Heart left ventricle (tissue), 16 donors: ENCODE measurements around the gene RREB1. TPM values are rescaled to one million over a fixed set of nuclear protein-coding genes. Genes with fewer than 3 reads are reported as not detected.

Experiments
- ATAC-seq, 4 donors: fragments of 200-7000 bp; cut with Tn5 transposase; one replicate each; pipeline ENCODE4 v1.9.1; 2020 to 2022; ENCODE audit warnings: moderate library complexity in 4 of 4, mild to moderate bottlenecking in 3 of 4, moderate number of reproducible peaks in 1 of 4
- DNase-seq, 5 donors: peaks; one replicate each; pipeline ENCODE4 v3.0.0-alpha.2; 2020
- H3K27ac ChIP-seq, 12 donors: fragments of 200-600 bp; sonication (generic) in 4 of 12; one replicate each; pipeline versions ENCODE4 v1.5.0 to v1.8.0; 2016 to 2022; ENCODE audit warnings: mild to moderate bottlenecking in 2 of 12
- H3K27me3 ChIP-seq, 9 donors: fragments of 200-600 bp; sonication (generic) in 2 of 9; one replicate each; pipeline versions ENCODE4 v1.5.1 to v1.8.0; 2016 to 2022; ENCODE audit warnings: mild to moderate bottlenecking in 3 of 9
- H3K36me3 ChIP-seq, 9 donors: fragments of 200-600 bp; sonication (generic) in 2 of 9; one replicate each; pipeline versions ENCODE4 v1.5.0 to v1.8.0; 2018 to 2022; ENCODE audit warnings: mild to moderate bottlenecking in 2 of 9
- H3K4me1 ChIP-seq, 12 donors: fragments of 200-600 bp; sonication (generic) in 4 of 12; one replicate each; pipeline versions ENCODE4 v1.5.0 to v1.8.0; 2016 to 2022; ENCODE audit warnings: mild to moderate bottlenecking in 3 of 12
- H3K4me3 ChIP-seq, 12 donors: fragments of 200-600 bp; sonication (generic) in 4 of 12; one replicate each; pipeline versions ENCODE4 v1.5.0 to v1.8.0; 2017 to 2022; ENCODE audit warnings: mild to moderate bottlenecking in 9 of 12, moderate library complexity in 4 of 12
- H3K9me3 ChIP-seq, 12 donors: fragments of 200-600 bp; sonication (generic) in 4 of 12; one replicate each; pipeline versions ENCODE4 v1.5.0 to v1.8.0; 2016 to 2022; ENCODE audit warnings: mild to moderate bottlenecking in 1 of 12
- POLR2A ChIP-seq, 2 donors: fragments of 450-650 bp; IDR thresholded peaks; one replicate each; pipeline ENCODE4 v1.6.1; 2017; ENCODE audit warnings: antibody characterized with exemption in 2 of 2, mild to moderate bottlenecking in 2 of 2, moderate library complexity in 2 of 2
- WGBS, 4 donors: extraction: QIAGEN DNeasy Blood & Tissue Kit in 2 of 4; methylation state at CpG; one replicate each; pipeline versions ENCODE4 v1.1.5 to v1.1.7; 2013 to 2018; 5-methylcytosine and 5-hydroxymethylcytosine counted together
- intact Hi-C, 10 donors: fragments of 100-400 bp; cut with DNase I; formaldehyde crosslinking; loops; one replicate each; pipeline versions ENCODE4 v1.11.1 to v1.14.2; 2022
- polyA plus RNA-seq, 2 donors: library from polyadenylated mRNA; stranded (reverse); fragments of 200-250 nt; gene quantifications; one replicate each; pipeline ENCODE4 v1.2.3, GENCODE V29; 2013
- total RNA-seq, 9 donors: library from RNA; depleted of rRNA in 2 of 9; stranded (reverse); fragments of >200 nt in 2 of 9; fragmentation: NEBNext Ultra II Directional in 3 of 9; extraction: Animal tissue kit (Norgen Biotek cat#: 25700) in 3 of 9; gene quantifications; one replicate each; pipeline versions ENCODE4 v1.1.0 to v1.2.4, GENCODE V29; 2016 to 2023
- TF ChIP-seq, protein P1 (sequence below), 12 donors: fragments of 200-600 bp; sonication (generic) in 4 of 12; IDR thresholded peaks; one replicate each; pipeline versions ENCODE4 v1.5.0 to v1.8.0; 2018 to 2022; ENCODE audit warnings: antibody characterized with exemption in 12 of 12, mild to moderate bottlenecking in 5 of 12
- donor health status: ischemic (EF 13 %, LVEDD 7.1; RV severe dilation, severe dysfunction).
- donor health status: healthy with polysubstance abuse.
- donor health status: DM: no; HTN: yes; CAD: no.
- donor health status: DM: no; HTN: no; CAD: no.
- donor health status: ischemic (EF 25% LVEDD 6.9; RV normal size, moderate dysfunction).
- donor health status: ischemic (EF 25% LVEDD 5.7; RV mildly dilated, moderate dysfunction).
- donor health status: healthy.
- donor health status: DM: yes; HTN: yes; CAD: no.
- donor health status: ischemic (EF 35%, LVEDD 5.7; RV mildly dilated, moderate dysfunction).
- donor health status: nonischemic (EF 11% LVEDD 7.7; RV severe dilation, severe dysfunction).
- donor health status: DM: yes; HTN: yes; CAD: no.
- donor health status: PGD.
- donor health status: ischemic (EF 29% LVEDD 5.4; RV normal size, mild dysfunction).
- donor health status: nonischemic (EF 23%, LVEDD 6.1; RV moderate dilation, normal function).

Gene RREB1
- total and polyA plus RNA-seq, 11 donors = 8.7 to 49.4 (median 35.7) TPM

- Histone ChIP-seq H3K27me3 (no peaks in the 10 kb centered on the region), H3K27ac (peak overlapping the region in 8 of 12 donors; percentile 0 to 68 (median 62)), H3K9me3 (no peaks in the 10 kb centered on the region), H3K4me1 (peaks cover 0 to 48% (median 32%) of the 10 kb centered on the region in 12 donors), H3K36me3 (peaks cover 0 to 90% (median 72%) of the 10 kb centered on the region in 9 donors), H3K4me3 (no peak overlapping the region)
- no peak for TF ChIP-seq POLR2A (IDR thresholded peaks at IDR 0.05)
- TF ChIP-seq, protein P1, sequence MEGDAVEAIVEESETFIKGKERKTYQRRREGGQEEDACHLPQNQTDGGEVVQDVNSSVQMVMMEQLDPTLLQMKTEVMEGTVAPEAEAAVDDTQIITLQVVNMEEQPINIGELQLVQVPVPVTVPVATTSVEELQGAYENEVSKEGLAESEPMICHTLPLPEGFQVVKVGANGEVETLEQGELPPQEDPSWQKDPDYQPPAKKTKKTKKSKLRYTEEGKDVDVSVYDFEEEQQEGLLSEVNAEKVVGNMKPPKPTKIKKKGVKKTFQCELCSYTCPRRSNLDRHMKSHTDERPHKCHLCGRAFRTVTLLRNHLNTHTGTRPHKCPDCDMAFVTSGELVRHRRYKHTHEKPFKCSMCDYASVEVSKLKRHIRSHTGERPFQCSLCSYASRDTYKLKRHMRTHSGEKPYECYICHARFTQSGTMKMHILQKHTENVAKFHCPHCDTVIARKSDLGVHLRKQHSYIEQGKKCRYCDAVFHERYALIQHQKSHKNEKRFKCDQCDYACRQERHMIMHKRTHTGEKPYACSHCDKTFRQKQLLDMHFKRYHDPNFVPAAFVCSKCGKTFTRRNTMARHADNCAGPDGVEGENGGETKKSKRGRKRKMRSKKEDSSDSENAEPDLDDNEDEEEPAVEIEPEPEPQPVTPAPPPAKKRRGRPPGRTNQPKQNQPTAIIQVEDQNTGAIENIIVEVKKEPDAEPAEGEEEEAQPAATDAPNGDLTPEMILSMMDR (IDR thresholded peaks at IDR 0.05) = no peak
- DNase-seq (peak in 2 of 5 donors; percentile 51 to 62), ATAC-seq (peak; percentile 56 to 73 (median 70))
- 65 to 87% (median 76%) methylated on average over 5 of the region's 5 CpGs for WGBS, 4 donors
- intact Hi-C loops = loop anchor here in 2 of 10 donors (10.0 kb wide), 2 partner anchors 100 to 110 kb away; partner anchors contain the start of gene RREB1 (in 1 of the 2)
These were observed 106.7 kb downstream of the RREB1 start for GRCh38 chr6:7214468-7214867.

GRCh38 chr6:7215131-7215530 lies 107.4 kb downstream of the RREB1 start:
- H3K4me1 ChIP-seq = peaks cover 1 to 55% (median 39%) of the 10 kb centered on the region in 12 donors
- WGBS, 4 donors = 72 to 93% (median 83%) methylated on average over 8 of the region's 8 CpGs
- no peaks in the 10 kb centered on the region for H3K9me3 ChIP-seq
- ATAC-seq (no peak), DNase-seq (no peak)
- peaks cover 0 to 83% (median 65%) of the 10 kb centered on the region in 9 donors for H3K36me3 ChIP-seq
- TF ChIP-seq, protein P1 (IDR thresholded peaks at IDR 0.05) = no peak
- no peak for TF ChIP-seq POLR2A (IDR thresholded peaks at IDR 0.05)
- H3K27me3 ChIP-seq = no peaks in the 10 kb centered on the region
- peak overlapping the region in 5 of 12 donors; percentile 0 to 77 (median 63) for H3K27ac ChIP-seq
- no peak overlapping the region for H3K4me3 ChIP-seq
- intact Hi-C loops = loop anchor here in 3 of 10 donors (5.0 to 10.0 kb wide), 4 partner anchors 33 to 110 kb away; partner anchors contain the start of gene RREB1 (in 1 of the 3)

GRCh38 chr6:7215798-7216231 lies 108.1 kb downstream of the RREB1 start:
- Histone ChIP-seq H3K27me3 (no peaks in the 10 kb centered on the region), H3K27ac (peak overlapping the region in 8 of 12 donors; percentile 41 to 77 (median 70)), H3K4me1 (peaks cover 4 to 62% (median 45%) of the 10 kb centered on the region in 12 donors), H3K4me3 (no peak overlapping the region), H3K9me3 (no peaks in the 10 kb centered on the region), H3K36me3 (peaks cover 0 to 76% (median 58%) of the 10 kb centered on the region in 9 donors)
- ATAC-seq = no peak
- TF ChIP-seq, protein P1 (IDR thresholded peaks at IDR 0.05) = no peak
- no peak for TF ChIP-seq POLR2A (IDR thresholded peaks at IDR 0.05)
- intact Hi-C loops = loop anchor here in 3 of 10 donors (5.0 to 10.0 kb wide), 4 partner anchors 34 to 111 kb away; partner anchors contain the start of gene RREB1 (in 1 of the 3)
- no peak for DNase-seq
- 84 to 89% (median 87%) methylated on average over 10 of the region's 10 CpGs for whole genome bisulfite sequencing, 4 donors

GRCh38 chr6:7216941-7217621 lies 109.3 kb downstream of the RREB1 start:
- no peaks in the 10 kb centered on the region for H3K9me3 ChIP-seq
- peak; percentile 72 to 83 (median 77) for ATAC-seq

More at GRCh38 chr6:7216941-7217621, 109.3 kb downstream of the RREB1 start:
- intact Hi-C loops = loop anchor here in 3 of 10 donors (5.0 to 10.0 kb wide), 4 partner anchors 35 to 112 kb away; partner anchors contain the start of gene RREB1 (in 1 of the 3)
- Histone ChIP-seq H3K4me1 (peaks cover 4 to 72% (median 54%) of the 10 kb centered on the region in 12 donors), H3K36me3 (peaks cover 0 to 68% (median 47%) of the 10 kb centered on the region in 9 donors), H3K27me3 (no peaks in the 10 kb centered on the region), H3K27ac (peak overlapping the region in 11 of 12 donors; percentile 41 to 77 (median 66)), H3K4me3 (no peak overlapping the region)
- peak in 4 of 5 donors; percentile 49 to 78 (median 68) for DNase-seq
- 48 to 65% (median 60%) methylated on average over 15 to 17 of the region's 17 CpGs for WGBS, 4 donors
- TF ChIP-seq, protein P1 (IDR thresholded peaks at IDR 0.05) = peak in 1 of 12 donors; percentile 5
- no peak for TF ChIP-seq POLR2A (IDR thresholded peaks at IDR 0.05)
